Activated CD4-positive, alpha-beta T cell treated with anti-CD3 and anti-CD28 coated beads for 36 hours (primary cell): Measurements from ENCODE around the gene RCVRN. TPM values are rescaled to one million over a fixed set of nuclear protein-coding genes. Genes with fewer than 3 reads are reported as not detected.

Source experiments
- ATAC-seq: fragments of 200-7000 bp; cut with Tn5 transposase; one replicate; pipeline ENCODE4 v1.10.0; 2021; ENCODE audit warnings: mild to moderate bottlenecking, moderate library complexity
- CTCF ChIA-PET: fragments of 350-600 bp; sonication (Branson Sonifier 250); formaldehyde crosslinking; loops from one replicate; lab custom pipeline; 2021; ENCODE audit warnings: antibody characterized with exemption; lab: Charles Lee
- POLR2A ChIA-PET: fragments of 350-600 bp; sonication (Branson Sonifier 250); formaldehyde crosslinking; loops from one replicate; lab custom pipeline; 2021; ENCODE audit warnings: antibody characterized with exemption, inconsistent platforms; lab: Charles Lee
- DNase-seq: peaks from one replicate; pipeline ENCODE4 v3.0.0-alpha.2; 2020
- H3K27ac Mint-ChIP-seq: one replicate; pipeline ENCODE4 v1.8.0; 2021; ENCODE audit warnings: mixed read lengths
- H3K27me3 Mint-ChIP-seq: one replicate; pipeline ENCODE4 v1.8.0; 2021; ENCODE audit warnings: mixed read lengths
- H3K36me3 Mint-ChIP-seq: one replicate; pipeline ENCODE4 v1.8.0; 2021; ENCODE audit warnings: low read depth, mixed read lengths
- H3K4me1 Mint-ChIP-seq: one replicate; pipeline ENCODE4 v1.8.0; 2021; ENCODE audit warnings: mixed read lengths
- H3K4me3 Mint-ChIP-seq: one replicate; pipeline ENCODE4 v1.8.0; 2021; ENCODE audit warnings: mild to moderate bottlenecking, moderate library complexity, mixed read lengths
- H3K9me3 Mint-ChIP-seq: one replicate; pipeline ENCODE4 v1.8.0; 2021; ENCODE audit warnings: low read depth, mixed read lengths
- intact Hi-C, 2 experiments: fragments of 100-400 bp; cut with DNase I in 1 of 2; cut with micrococcal nuclease in 1 of 2; formaldehyde crosslinking; loops; one replicate each; pipeline versions ENCODE4 v1.14.2 to v1.15.1; 2022 to 2024; cut with DNase I, micrococcal nuclease
- total RNA-seq, 2 experiments: library from RNA; stranded (reverse); gene quantifications; one replicate each; pipeline ENCODE4 v1.2.3, GENCODE V29; 2021

Gene RCVRN
- total RNA-seq, 2 experiments from 2014 or later: not detected

- Mint-ChIP-seq H3K9me3 (no peaks in the 10 kb centered on the region), H3K27ac (peak overlapping the region; percentile 0), H3K4me3 (no peak overlapping the region), H3K27me3 (peaks cover 8% of the 10 kb centered on the region), H3K36me3 (no peaks in the 10 kb centered on the region), H3K4me1 (no peaks in the 10 kb centered on the region)
- DNase-seq: no peak
- ATAC-seq: no peak
- intact Hi-C loops: no loop called here
- ChIA-PET CTCF (interaction anchor here (0.5 kb wide), 1 partner anchor 706 kb away, joined by 3 read pairs; no protein-coding TSS in a partner anchor), POLR2A (no interaction called here)
Measured at GRCh38 chr17:9893411-9894012, 11.6 kb downstream of the RCVRN start.

- H3K4me1 Mint-ChIP-seq: no peaks in the 10 kb centered on the region
- no peaks in the 10 kb centered on the region for H3K36me3 Mint-ChIP-seq
- no peaks in the 10 kb centered on the region for H3K9me3 Mint-ChIP-seq
- ChIA-PET CTCF (interaction anchor here (1.3 kb wide), 2 partner anchors 13 to 160 kb away, joined by 4 to 7 read pairs; no protein-coding TSS in a partner anchor), POLR2A (no interaction called here)
- intact Hi-C loops: loop anchor here in 1 of 2 experiments (2.0 kb wide), 1 partner anchor 161 kb away; no protein-coding TSS in a partner anchor
- DNase-seq (peak; percentile 56), ATAC-seq (peak; percentile 78)
- peaks cover 6% of the 10 kb centered on the region for H3K27me3 Mint-ChIP-seq
- no peak overlapping the region for H3K27ac Mint-ChIP-seq
- H3K4me3 Mint-ChIP-seq: no peak overlapping the region
Measured at GRCh38 chr17:9890124-9890523, 14.9 kb downstream of the RCVRN start.

- ATAC-seq: no peak
- no peaks in the 10 kb centered on the region for H3K36me3 Mint-ChIP-seq
- peaks cover 11% of the 10 kb centered on the region for H3K9me3 Mint-ChIP-seq
- no peaks in the 10 kb centered on the region for H3K4me1 Mint-ChIP-seq
- intact Hi-C loops: no loop called here
- CTCF ChIA-PET: no interaction called here
- H3K27me3 Mint-ChIP-seq: no peaks in the 10 kb centered on the region
- no peak for DNase-seq
- no peak overlapping the region for H3K4me3 Mint-ChIP-seq
- no peak overlapping the region for H3K27ac Mint-ChIP-seq
- POLR2A ChIA-PET: no interaction called here
Measured at GRCh38 chr17:9887508-9887907, 17.6 kb downstream of the RCVRN start.

- ATAC-seq: no peak
- CTCF ChIA-PET: no interaction called here
Measured at GRCh38 chr17:9886141-9886930, 18.7 kb downstream of the RCVRN start.

GRCh38 chr17:9883451-9883850, 21.6 kb downstream of the RCVRN start:
- ChIA-PET POLR2A (no interaction called here), CTCF (no interaction called here)
- ATAC-seq (no peak), DNase-seq (no peak)
- H3K27me3 Mint-ChIP-seq: no peaks in the 10 kb centered on the region
- no peak overlapping the region for H3K27ac Mint-ChIP-seq
- no peak overlapping the region for H3K4me3 Mint-ChIP-seq
- H3K4me1 Mint-ChIP-seq: no peaks in the 10 kb centered on the region
- peaks cover 16% of the 10 kb centered on the region for H3K9me3 Mint-ChIP-seq
- H3K36me3 Mint-ChIP-seq: no peaks in the 10 kb centered on the region
- intact Hi-C loops: no loop called here

More at GRCh38 chr17:9886141-9886930, 18.7 kb downstream of the RCVRN start:
- Mint-ChIP-seq H3K27ac (no peak overlapping the region), H3K27me3 (no peaks in the 10 kb centered on the region), H3K4me3 (no peak overlapping the region), H3K4me1 (no peaks in the 10 kb centered on the region), H3K36me3 (no peaks in the 10 kb centered on the region), H3K9me3 (peaks cover 16% of the 10 kb centered on the region)
- intact Hi-C loops: no loop called here
- DNase-seq: no peak
- POLR2A ChIA-PET: no interaction called here

- no peak for ATAC-seq
Measured at GRCh38 chr17:9880582-9880999, 24.5 kb downstream of the RCVRN start.

GRCh38 chr17:9878786-9879525, 26.1 kb downstream of the RCVRN start:
- ChIA-PET CTCF (interaction anchor here (0.7 kb wide), 1 partner anchor 46 kb away, joined by 3 read pairs; no protein-coding TSS in a partner anchor), POLR2A (no interaction called here)
- intact Hi-C loops: no loop called here
- DNase-seq: no peak
- Mint-ChIP-seq H3K9me3 (peaks cover 16% of the 10 kb centered on the region), H3K36me3 (no peaks in the 10 kb centered on the region), H3K27me3 (no peaks in the 10 kb centered on the region), H3K4me3 (no peak overlapping the region), H3K4me1 (no peaks in the 10 kb centered on the region), H3K27ac (no peak overlapping the region)
- no peak for ATAC-seq

More at GRCh38 chr17:9880582-9880999, 24.5 kb downstream of the RCVRN start:
- no peaks in the 10 kb centered on the region for H3K27me3 Mint-ChIP-seq
- intact Hi-C loops: no loop called here
- peaks cover 16% of the 10 kb centered on the region for H3K9me3 Mint-ChIP-seq
- H3K27ac Mint-ChIP-seq: no peak overlapping the region
- CTCF ChIA-PET: no interaction called here
- POLR2A ChIA-PET: no interaction called here
- no peaks in the 10 kb centered on the region for H3K36me3 Mint-ChIP-seq
- no peak for DNase-seq
- H3K4me1 Mint-ChIP-seq: no peaks in the 10 kb centered on the region
- H3K4me3 Mint-ChIP-seq: no peak overlapping the region

GRCh38 chr17:9878356-9878755, 26.7 kb downstream of the RCVRN start:
- POLR2A ChIA-PET: no interaction called here
- DNase-seq: no peak
- no peaks in the 10 kb centered on the region for H3K4me1 Mint-ChIP-seq
- intact Hi-C loops: no loop called here
- no peak overlapping the region for H3K4me3 Mint-ChIP-seq
- peaks cover 12% of the 10 kb centered on the region for H3K9me3 Mint-ChIP-seq
- no peak overlapping the region for H3K27ac Mint-ChIP-seq
- no peaks in the 10 kb centered on the region for H3K36me3 Mint-ChIP-seq
- H3K27me3 Mint-ChIP-seq: no peaks in the 10 kb centered on the region
- no peak for ATAC-seq
- CTCF ChIA-PET: interaction anchor here (0.7 kb wide), 1 partner anchor 46 kb away, joined by 3 read pairs; no protein-coding TSS in a partner anchor

GRCh38 chr17:9875441-9875840, 29.6 kb downstream of the RCVRN start:
- ATAC-seq: no peak
- H3K36me3 Mint-ChIP-seq: no peaks in the 10 kb centered on the region
- no peak for DNase-seq
- H3K27ac Mint-ChIP-seq: no peak overlapping the region
- intact Hi-C loops: no loop called here
- POLR2A ChIA-PET: no interaction called here
- CTCF ChIA-PET: no interaction called here
- no peaks in the 10 kb centered on the region for H3K27me3 Mint-ChIP-seq
- no peaks in the 10 kb centered on the region for H3K4me1 Mint-ChIP-seq
- no peaks in the 10 kb centered on the region for H3K9me3 Mint-ChIP-seq
- H3K4me3 Mint-ChIP-seq: no peak overlapping the region

GRCh38 chr17:9874722-9875121, 30.3 kb downstream of the RCVRN start:
- intact Hi-C loops: no loop called here
- Mint-ChIP-seq H3K27ac (no peak overlapping the region), H3K9me3 (no peaks in the 10 kb centered on the region), H3K36me3 (no peaks in the 10 kb centered on the region), H3K4me1 (no peaks in the 10 kb centered on the region), H3K4me3 (no peak overlapping the region), H3K27me3 (no peaks in the 10 kb centered on the region)
- DNase-seq (no peak), ATAC-seq (no peak)
- ChIA-PET CTCF (no interaction called here), POLR2A (no interaction called here)

GRCh38 chr17:9872852-9873251, 32.2 kb downstream of the RCVRN start:
- no peaks in the 10 kb centered on the region for H3K4me1 Mint-ChIP-seq
- no peak overlapping the region for H3K27ac Mint-ChIP-seq
- no peaks in the 10 kb centered on the region for H3K9me3 Mint-ChIP-seq
- intact Hi-C loops: no loop called here
- no peaks in the 10 kb centered on the region for H3K36me3 Mint-ChIP-seq
- ChIA-PET CTCF (interaction anchor here (1.0 kb wide), 1 partner anchor 176 kb away, joined by 3 read pairs; no protein-coding TSS in a partner anchor), POLR2A (no interaction called here)
- ATAC-seq (no peak), DNase-seq (no peak)
- H3K27me3 Mint-ChIP-seq: peaks cover 5% of the 10 kb centered on the region
- no peak overlapping the region for H3K4me3 Mint-ChIP-seq
